HG02678 (cell line): Measurements from ENCODE around the gene IFI16.

Experiments
- ATAC-seq: cut with Tn5 transposase; IDR thresholded peaks from one replicate; pipeline ENCODE4 v1.9.1; 2021; ENCODE audit warnings: mild to moderate bottlenecking, moderate library complexity; ENCODE audit not compliant: unreplicated experiment

The IFI16 gene

DNA sequence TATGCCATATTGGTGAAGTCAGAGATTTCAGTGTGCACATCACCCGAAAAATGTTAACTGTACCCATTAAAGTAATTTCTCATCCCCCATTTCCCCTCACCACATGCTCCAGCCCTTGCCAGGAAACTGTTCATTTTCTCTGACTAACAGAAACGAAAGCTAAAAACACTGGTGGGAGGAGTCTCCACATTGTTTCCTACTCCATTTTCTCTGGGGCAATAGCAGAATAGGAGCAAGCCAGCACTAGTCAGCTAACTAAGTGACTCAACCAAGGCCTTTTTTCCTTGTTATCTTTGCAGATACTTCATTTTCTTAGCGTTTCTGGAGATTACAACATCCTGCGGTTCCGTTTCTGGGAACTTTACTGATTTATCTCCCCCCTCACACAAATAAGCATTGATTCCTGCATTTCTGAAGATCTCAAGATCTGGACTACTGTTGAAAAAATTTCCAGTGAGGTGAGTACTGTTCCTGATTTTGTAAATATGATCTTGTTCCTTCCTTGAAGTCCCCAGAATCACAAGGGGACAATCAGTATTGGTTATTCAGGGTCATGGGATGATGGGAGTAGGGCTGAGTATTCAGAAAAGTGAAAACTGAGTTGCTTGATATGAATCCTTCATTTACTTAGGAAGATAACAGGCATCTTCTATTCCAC, at the start of gene IFI16:
Gene IFI16, plus strand, starts transcription at position 204 of the 658 bp plus-strand sequence. CDS start 4,774 bp downstream, outside the sequence.
- peak; percentile 66 for ATAC-seq

GRCh38 chr1:158961178-158961577, 48.5 kb upstream of the IFI16 start:
- no peak for ATAC-seq

- no peak for ATAC-seq
These were observed 46.7 kb upstream of the IFI16 start for GRCh38 chr1:158962983-158963382.

GRCh38 chr1:158969166-158969565, 40.5 kb upstream of the IFI16 start:
- ATAC-seq, result no peak

GRCh38 chr1:158969855-158970254, 39.9 kb upstream of the IFI16 start:
- ATAC-seq, result no peak

- no peak for ATAC-seq
These were observed 36.9 kb upstream of the IFI16 start for GRCh38 chr1:158972841-158973240.

GRCh38 chr1:158976219-158976618, 33.5 kb upstream of the IFI16 start:
- no peak for ATAC-seq

DNA sequence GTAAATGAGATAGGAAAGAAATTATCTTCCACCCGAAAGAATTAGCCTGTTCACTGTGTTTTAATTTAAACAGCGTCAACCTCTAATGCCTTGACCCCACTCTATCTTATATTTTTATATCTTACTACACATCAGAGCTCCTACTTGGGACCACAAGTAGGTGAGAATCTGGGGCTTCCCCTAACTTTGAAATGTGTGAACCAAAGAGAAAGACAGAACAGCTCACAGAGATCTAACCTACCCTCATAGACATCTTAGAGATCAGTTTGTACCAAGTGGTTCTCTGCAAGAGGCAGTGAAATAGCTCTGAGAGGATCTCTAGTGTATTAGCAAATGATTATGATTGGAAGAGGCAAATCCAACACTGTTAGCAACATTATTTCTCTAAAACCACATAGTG, 31.0 kb upstream of the IFI16 start:
- no peak for ATAC-seq

- ATAC-seq, result no peak
These were observed 30.5 kb upstream of the IFI16 start for GRCh38 chr1:158979229-158979628.

GRCh38 chr1:158983235-158983634, 26.5 kb upstream of the IFI16 start:
- ATAC-seq, result no peak

GRCh38 chr1:158984386-158984785, 25.3 kb upstream of the IFI16 start:
- no peak for ATAC-seq

DNA sequence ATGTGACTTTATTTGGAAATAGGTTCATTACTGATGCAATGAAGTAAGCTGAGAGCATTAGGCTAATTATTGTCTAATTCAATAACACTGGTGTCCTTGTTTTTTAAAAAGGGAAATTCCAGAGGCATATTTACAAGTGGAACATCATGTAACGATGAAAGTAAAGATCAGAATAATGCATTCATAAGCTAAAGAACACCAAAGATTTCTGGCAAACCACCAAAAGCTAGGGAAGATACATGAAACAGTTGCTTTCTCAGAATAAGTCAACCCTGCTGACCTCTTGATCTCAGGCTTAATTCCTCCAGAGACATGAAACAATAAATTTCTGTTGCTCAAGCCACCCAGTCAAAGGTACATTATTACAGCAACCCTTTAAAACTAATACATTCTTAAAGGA, 20.3 kb upstream of the IFI16 start:
- no peak for ATAC-seq

GRCh38 chr1:158992787-158993312, 16.9 kb upstream of the IFI16 start:
- no peak for ATAC-seq

GRCh38 chr1:158996998-158997397, 12.7 kb upstream of the IFI16 start:
- ATAC-seq, result no peak

- ATAC-seq, result peak; percentile 33
These were observed 11.5 kb upstream of the IFI16 start for GRCh38 chr1:158998037-158998780.

DNA sequence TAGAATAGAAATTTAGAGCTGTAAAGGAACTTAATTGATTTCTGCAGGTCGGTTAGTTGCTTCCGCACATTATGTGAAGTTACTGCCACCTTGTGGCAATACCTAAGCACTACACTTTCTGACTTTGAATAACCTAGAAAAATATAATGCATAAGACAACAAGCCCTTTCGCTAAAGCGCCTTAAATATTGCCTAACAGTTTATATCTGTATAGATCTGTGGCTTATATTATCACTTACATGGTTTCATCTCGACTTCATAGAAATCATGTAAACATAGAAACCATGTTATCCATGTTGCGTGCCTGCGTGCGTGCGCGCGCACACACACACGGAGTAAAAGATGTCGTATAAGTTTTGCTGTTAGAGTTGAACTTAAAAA, 10.9 kb upstream of the IFI16 start:
- peak; percentile 62 for ATAC-seq

DNA sequence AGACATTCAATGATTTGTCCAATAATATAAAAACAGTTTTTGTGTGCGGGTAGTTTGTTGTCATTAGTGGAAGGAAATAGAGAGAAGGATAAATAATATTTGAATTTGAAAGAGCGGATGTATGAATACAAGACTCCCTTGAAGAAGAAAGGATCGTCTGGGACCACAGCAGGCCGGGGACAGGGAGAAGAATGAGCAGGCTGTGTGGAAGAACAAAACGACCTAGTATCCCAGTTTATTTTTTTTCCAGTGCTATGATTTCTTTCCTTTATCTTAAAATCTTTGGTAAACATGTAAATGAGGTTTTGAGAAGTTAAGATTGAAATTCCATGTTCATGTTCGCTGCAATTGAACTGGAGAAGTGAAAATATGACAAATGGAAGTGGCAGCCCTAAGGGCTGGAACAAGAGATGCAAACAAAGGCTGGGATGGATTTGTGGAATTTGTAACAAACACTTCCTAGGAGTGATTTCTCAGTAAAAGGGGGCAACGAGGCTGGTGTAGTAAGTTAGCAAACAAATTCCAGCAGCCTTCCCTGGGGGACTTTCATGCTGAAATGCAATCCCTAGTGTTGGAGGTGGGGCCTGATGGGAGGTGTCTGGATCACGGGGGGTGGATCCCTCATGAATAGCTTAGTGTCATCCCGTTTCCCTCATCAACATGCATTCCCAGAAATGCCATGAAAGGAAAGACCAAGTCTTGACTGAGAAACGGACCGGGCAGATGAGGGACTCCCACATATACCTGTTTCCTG, 10.2 kb upstream of the IFI16 start:
- ATAC-seq, result no peak

GRCh38 chr1:159000070-159000409, 9.7 kb upstream of the IFI16 start:
- no peak for ATAC-seq

- no peak for ATAC-seq
These were observed 9.1 kb upstream of the IFI16 start for GRCh38 chr1:159000625-159001024.

DNA sequence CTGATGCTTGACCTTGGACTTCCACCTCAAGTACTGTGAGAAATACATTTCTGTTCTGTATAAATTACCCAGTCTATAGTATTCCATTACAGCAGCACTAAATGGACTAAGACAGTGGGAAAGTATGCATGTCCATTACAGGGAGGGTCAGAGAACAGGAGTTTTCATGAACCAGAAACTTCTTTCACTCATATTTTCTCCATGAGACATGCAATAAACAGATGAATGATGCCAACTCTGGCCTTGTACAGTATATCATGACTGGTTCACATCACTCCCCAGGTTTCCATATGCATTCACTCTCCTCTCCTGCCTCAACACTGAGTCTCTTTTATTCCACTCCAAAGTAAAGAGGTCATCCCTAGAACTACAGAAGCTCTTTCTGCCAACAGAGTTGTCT, 4.5 kb upstream of the IFI16 start:
- no peak for ATAC-seq

GRCh38 chr1:159005676-159006075, 4.0 kb upstream of the IFI16 start:
- no peak for ATAC-seq
